ENCODE results near the gene KRT14. TPM values are rescaled to one million over a fixed set of nuclear protein-coding genes. Genes with fewer than 3 reads are reported as not detected.
"Not testable (repeated sequence)": the region's sequence is repeated elsewhere in the genome, so short reads cannot be mapped to it uniquely, and the experiment has no call there.

The KRT14 gene
- total and polyA plus RNA-seq, 10 donors: 0.06 to 0.79 (median 0.17) TPM; not detected in 6

GRCh38 chr17:41627316-41628072 is 40.8 kb upstream of the KRT14 start:
- no peak overlapping the region for H3K27ac ChIP-seq
- H3K4me3 ChIP-seq: no peak overlapping the region
- no peak for TF ChIP-seq CTCF (IDR thresholded peaks at IDR 0.05 in 8 of 11, conservative IDR thresholded peaks at IDR 0.05 in 3 of 11)
- TF ChIP-seq POLR2AphosphoS5 (IDR thresholded peaks at IDR 0.05): no peak
- no peak for TF ChIP-seq POLR2A (IDR thresholded peaks at IDR 0.05)
- H3K27me3 ChIP-seq (replicated peaks in 1 of 7): peaks cover 0 to 11% (median 0%) of the 10 kb centered on the region in 7 donors
- intact Hi-C loops (cut with DNase I; ENCODE audit: low total_unique reads): no loop called here
- no peaks in the 10 kb centered on the region for H3K36me3 ChIP-seq
- peaks cover 0 to 7% (median 0%) of the 10 kb centered on the region in 6 donors for H3K4me1 ChIP-seq
- peak; percentile 58 for DNase-seq
- WGBS, 5 donors: 87 to 92% (median 90%) methylated on average over 21 to 23 of the region's 23 CpGs
- no peaks in the 10 kb centered on the region for H3K9me3 ChIP-seq

- H3K4me3 ChIP-seq; H3K27ac ChIP-seq; DNase-seq; H3K36me3 ChIP-seq; H3K4me1 ChIP-seq; H3K9me3 ChIP-seq; intact Hi-C loops (cut with DNase I; ENCODE audit: low total_unique reads): not testable (repeated sequence)
- H3K27me3 ChIP-seq (replicated peaks in 1 of 7): peaks cover 0 to 11% (median 0%) of the 10 kb centered on the region in 7 donors
- WGBS, 5 donors: 80 to 95% (median 91%) methylated on average over 5 of the region's 5 CpGs
These were observed 40.2 kb upstream of the KRT14 start for GRCh38 chr17:41626914-41627295.

GRCh38 chr17:41626028-41626913 is 39.6 kb upstream of the KRT14 start:
- H3K4me3 ChIP-seq; H3K4me1 ChIP-seq; intact Hi-C loops (cut with DNase I; ENCODE audit: low total_unique reads); H3K9me3 ChIP-seq; H3K27ac ChIP-seq; DNase-seq; H3K36me3 ChIP-seq: not testable (repeated sequence)
- H3K27me3 ChIP-seq (replicated peaks in 1 of 7): peaks cover 0 to 11% (median 0%) of the 10 kb centered on the region in 7 donors
- 85 to 96% (median 87%) methylated on average over 11 to 17 of the region's 17 CpGs for WGBS, 5 donors

- intact Hi-C loops (cut with DNase I; ENCODE audit: low total_unique reads): no loop called here
- Histone ChIP-seq H3K9me3 (no peaks in the 10 kb centered on the region), H3K4me3 (no peak overlapping the region), H3K27ac (no peak overlapping the region), H3K4me1 (peaks cover 0 to 7% (median 0%) of the 10 kb centered on the region in 6 donors), H3K27me3 (replicated peaks in 1 of 7) (peaks cover 0 to 11% (median 0%) of the 10 kb centered on the region in 7 donors), H3K36me3 (no peaks in the 10 kb centered on the region)
- WGBS, 5 donors: 37 to 75% (median 57%) methylated on average over 4 to 16 of the region's 16 CpGs
- peak; percentile 66 for DNase-seq
- TF ChIP-seq POLR2AphosphoS5 (IDR thresholded peaks at IDR 0.05) (peak in 2 of 3 donors; percentile 37 to 43), CTCF (IDR thresholded peaks at IDR 0.05 in 8 of 11, conservative IDR thresholded peaks at IDR 0.05 in 3 of 11) (no peak), POLR2A (IDR thresholded peaks at IDR 0.05) (no peak)
These were observed 38.9 kb upstream of the KRT14 start for GRCh38 chr17:41625602-41626001.

Measured in spleen (tissue), 11 donors.